NCI-H1417 treated with DMSO at 0.1 percent for 48 hours (cell line): ENCODE results near the gene CHAC1.

ENCODE experiments used
- DNase-seq: peaks from one replicate; lab custom pipeline; 2025; lab: John Stamatoyannopoulos, UW

The CHAC1 gene

DNA sequence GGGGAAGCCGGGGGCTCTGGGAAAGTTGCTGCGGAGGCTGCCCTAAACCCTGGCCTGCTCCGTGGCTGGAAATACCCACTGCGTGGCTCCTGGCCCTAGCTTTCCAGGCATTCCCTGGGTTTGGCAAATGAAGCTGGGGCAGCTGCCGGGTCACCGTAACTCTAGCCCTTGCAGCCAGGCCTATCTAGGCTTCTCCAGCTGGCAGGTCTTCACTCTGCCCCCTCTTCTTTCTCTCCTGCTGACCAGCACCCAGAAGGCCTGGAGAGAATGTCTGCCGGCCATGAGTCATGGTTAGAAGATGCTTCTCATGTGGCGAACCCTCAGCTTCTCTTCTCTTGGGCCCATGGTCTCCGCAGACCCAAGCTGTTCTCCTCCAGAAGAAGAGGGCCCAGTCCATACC, 29.7 kb upstream of the CHAC1 start:
- DNase-seq = no peak

GRCh38 chr15:40925495-40925862, 27.8 kb upstream of the CHAC1 start:
- DNase-seq = no peak

DNA sequence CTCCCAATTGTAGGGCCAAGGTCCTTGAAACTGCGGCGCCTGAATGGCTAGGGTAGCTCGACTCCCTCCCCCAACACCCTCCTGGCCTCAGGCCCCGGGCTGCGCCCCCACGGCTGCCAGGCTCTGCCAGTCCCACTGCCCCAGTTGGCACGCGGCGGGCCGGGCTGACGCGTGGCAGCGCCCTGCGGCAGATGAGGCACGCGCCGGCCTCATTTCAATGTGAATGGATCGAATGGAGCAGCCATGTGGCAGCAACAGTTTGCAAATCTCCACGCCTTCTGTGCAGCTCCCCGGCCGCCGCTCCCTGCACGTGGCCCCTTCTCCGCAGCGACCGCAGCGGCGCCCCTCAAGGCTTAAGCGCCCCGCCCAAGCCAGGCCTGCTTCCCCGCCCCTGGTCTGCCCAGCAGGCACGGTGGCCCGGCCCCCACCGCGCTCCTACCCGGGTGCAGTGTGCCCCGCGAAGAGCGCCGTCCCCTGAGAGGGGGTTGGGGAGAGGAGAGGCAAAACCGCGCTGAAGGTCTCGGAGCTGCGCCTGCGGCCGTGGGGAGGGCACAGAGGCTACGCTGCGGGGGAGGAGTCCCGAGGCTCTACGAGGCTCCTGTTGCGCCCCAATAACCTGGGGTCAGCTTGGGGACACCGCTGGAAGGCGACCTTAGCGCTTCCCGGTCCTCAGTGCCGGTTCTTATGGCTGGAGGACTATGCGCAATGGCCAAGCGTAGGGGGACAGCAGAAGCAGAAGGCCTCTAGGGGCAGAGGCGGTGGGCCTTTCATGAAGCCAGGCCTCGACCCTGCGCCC, 27.2 kb upstream of the CHAC1 start:
- no peak for DNase-seq

- DNase-seq = no peak
These were observed 26.4 kb upstream of the CHAC1 start for GRCh38 chr15:40926659-40927494.

GRCh38 chr15:40927495-40927872, 25.8 kb upstream of the CHAC1 start:
- DNase-seq = no peak

DNA sequence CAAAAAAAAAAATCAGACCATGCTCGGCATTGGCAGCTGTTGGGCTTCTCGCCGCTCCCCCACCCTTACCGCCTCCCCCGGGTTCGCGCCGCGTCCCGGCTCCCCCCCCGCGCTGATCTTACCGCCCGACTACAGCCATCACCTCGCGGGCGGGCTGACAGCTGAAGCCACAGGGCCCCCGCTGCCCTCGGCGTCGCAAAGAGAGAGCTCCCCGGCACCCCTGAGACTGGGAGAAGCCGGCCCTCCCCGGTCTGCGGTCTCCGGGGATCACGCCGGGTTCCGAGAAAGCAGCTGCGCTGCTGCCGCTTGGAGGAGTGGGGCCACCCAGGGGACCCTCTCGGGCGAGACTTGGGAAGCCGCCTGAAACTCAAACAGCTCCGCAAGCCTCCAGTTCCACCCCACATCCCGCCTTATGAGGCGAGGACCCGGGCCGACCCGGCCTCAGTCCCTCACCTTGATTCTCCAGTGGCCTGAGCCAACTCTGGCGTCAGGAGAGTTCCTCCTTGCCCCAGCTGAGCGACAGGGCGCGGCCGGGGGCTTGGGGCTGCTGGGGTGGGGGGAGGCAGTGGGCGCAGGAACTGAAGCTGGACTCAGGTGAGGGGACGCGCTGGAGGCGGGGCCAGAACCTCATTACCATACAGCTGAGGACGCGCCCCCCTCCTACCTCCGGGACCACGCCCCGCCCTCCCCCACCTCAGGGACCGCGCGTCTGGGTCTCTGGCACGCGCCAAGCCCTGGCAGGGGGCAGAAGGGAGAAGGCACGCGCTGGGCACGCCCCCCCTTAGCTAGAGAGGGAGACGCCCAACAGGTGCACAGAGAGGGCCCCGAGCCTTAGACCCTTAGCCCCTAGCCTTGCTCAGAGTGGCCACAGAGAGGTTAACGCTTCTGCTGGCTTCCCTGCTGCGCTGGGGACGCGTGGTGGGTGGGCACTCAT, 25.1 kb upstream of the CHAC1 start:
- DNase-seq = no peak

- peak; percentile 42 for DNase-seq
These were observed 24.2 kb upstream of the CHAC1 start, which contains the start of gene DLL4 for GRCh38 chr15:40928821-40929659. Gene DLL4, plus strand, starts transcription at chr15:40929340. Its CDS starts 329 bp downstream, at chr15:40929669.

DNA sequence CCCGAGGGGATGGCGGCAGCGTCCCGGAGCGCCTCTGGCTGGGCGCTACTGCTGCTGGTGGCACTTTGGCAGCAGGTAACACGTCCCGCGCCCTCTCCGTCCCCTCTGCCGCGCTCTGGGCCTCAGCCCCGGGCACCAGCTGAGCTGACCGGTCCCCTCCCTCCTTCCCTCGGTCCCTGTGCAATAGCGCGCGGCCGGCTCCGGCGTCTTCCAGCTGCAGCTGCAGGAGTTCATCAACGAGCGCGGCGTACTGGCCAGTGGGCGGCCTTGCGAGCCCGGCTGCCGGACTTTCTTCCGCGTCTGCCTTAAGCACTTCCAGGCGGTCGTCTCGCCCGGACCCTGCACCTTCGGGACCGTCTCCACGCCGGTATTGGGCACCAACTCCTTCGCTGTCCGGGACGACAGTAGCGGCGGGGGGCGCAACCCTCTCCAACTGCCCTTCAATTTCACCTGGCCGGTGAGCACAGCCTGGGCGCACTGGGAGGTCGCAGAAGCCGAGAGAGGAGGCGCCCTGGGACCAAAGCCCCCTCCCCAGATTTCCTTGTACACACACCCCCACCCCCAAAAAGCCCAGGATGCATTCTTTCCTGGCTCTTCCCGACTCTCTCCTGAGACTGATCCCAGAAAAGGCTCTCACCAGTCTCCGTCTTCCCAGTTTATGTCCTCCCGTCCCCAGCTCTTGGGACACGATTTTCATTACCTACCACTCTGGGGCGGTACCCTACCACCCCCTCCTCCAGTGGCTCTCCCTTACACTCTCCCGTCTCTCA, 23.4 kb upstream of the CHAC1 start:
- no peak for DNase-seq

DNA sequence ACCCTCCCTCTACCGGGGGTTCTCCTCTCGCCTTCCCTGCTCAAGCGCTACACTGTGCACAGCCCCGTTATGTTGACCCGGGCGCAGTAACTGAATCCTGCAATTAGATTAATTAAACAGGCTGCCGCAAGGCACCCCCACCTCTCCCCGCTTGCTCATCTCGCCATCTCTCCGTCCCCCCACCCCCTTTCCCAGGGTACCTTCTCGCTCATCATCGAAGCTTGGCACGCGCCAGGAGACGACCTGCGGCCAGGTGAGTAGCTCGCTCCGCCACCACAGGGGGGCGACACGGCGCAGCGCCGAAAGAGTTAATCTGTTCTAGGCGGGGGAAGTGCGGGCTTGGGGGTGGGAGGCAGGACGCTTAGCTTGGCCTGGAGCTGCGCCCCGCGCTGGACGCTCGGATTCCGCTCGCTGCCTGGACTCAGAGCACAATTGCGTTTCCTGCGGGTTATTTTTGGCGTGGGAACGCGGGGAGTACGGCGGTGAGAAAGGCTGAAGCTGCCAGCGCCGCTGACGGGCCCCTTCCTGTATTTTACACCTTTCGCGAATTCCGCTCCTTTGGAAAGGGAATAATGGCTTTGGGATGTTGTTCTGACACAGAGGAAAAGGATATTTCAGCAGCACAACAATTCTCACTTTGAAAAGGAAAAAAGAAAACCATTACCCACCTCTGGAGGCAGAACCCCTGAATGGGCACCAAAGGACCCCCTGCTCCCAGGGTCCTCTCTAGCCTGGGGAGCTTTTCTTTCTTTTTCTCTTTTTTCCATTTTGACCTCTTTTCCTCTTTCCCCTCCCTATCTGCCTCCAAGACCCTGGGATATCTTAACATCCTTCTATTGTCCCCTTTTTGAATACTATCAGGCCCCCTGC, 22.6 kb upstream of the CHAC1 start:
- no peak for DNase-seq

DNA sequence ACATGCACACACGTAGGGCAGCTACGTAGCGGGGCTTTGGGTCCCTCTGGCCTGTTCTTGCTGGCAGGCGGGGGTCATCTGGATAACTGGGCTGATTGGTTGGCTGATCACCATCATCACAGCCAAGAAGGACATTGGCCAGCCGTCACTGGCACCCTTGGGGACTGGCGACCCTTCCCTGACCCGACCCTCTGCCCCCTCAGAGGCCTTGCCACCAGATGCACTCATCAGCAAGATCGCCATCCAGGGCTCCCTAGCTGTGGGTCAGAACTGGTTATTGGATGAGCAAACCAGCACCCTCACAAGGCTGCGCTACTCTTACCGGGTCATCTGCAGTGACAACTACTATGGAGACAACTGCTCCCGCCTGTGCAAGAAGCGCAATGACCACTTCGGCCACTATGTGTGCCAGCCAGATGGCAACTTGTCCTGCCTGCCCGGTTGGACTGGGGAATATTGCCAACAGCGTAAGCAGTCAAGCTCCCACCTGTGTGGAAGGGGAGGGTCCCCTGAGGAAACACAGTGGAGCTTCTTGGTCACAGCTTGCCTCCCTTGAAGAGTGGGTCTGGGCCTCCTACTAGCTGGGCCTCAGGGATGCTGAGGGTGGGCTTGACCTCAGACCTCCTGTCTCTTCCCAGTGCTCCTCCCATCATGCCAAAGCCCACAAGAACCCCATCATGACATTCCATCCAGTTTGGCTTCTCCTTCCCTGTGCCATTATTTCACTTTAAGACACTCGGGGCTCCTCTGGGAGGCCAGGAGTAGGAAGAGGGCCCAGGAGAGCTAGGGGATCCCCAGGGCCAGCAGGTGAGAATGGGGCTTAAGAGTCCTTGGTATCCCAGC, 21.8 kb upstream of the CHAC1 start:
- DNase-seq = no peak

DNA sequence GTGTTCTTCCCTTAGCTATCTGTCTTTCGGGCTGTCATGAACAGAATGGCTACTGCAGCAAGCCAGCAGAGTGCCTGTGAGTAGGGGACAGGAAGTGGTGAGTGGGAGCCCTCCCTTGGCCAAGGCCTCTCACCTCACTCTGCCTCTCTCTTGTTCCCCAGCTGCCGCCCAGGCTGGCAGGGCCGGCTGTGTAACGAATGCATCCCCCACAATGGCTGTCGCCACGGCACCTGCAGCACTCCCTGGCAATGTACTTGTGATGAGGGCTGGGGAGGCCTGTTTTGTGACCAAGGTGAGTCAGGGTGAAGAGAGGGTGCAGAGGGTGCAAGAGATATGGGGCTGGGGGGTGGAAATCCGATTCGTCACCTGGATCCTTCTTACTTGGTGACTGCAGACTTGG, 21.1 kb upstream of the CHAC1 start:
- no peak for DNase-seq

DNA sequence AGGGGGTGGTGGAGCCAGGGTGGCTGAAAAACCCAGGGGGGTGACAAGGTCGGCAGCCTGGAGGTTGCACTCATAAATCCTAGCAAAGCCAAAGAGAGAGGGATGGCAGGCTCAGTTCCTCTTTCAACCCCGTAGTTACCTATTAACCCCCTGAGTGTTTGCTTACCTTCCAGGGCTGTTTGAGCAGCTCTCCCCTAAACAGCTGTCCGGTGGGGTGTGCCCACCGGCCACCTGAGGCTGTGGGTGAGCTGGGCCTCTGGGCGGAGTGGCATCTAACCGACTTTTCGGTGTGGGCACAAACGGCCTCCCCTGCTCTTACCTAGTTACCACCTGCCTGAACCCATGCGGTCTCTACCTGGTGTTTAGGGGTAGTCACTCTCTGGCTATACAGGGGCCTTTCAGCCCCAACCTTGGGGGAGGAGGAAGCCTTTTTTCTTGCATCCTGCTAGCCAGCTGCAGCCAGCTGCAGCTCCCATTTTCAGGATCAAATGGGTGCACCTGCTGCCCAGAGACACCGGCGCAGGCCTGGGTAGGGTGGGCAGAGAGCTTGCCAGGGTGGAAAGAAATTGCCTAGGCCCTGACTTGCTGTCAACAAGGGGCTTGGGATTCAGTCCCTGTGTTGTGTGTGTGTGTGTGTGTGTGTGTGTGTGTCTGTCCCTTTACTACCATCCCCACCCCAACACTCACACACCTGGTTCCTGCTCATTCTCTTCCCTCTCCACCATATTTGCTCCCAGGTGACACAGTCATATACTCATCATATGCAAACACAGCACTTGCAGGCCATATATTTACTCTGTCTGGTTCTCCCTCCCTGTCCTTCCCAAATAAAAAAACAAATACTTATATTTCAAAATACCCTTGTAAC, 20.4 kb upstream of the CHAC1 start:
- DNase-seq = no peak

- DNase-seq = no peak
These were observed 19.8 kb upstream of the CHAC1 start for GRCh38 chr15:40933517-40933902.

DNA sequence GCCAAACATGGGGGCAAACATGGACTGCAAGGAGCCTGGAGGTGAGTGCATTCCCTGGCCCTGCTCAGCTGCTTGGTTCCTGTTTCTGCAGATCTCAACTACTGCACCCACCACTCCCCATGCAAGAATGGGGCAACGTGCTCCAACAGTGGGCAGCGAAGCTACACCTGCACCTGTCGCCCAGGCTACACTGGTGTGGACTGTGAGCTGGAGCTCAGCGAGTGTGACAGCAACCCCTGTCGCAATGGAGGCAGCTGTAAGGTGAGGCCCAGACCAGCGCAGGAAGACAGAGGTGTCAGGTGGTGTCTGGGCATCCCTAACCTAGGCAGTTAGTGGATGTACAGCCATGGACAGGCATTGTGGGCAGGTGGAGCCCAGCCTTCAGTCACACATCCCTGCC, 18.8 kb upstream of the CHAC1 start:
- DNase-seq = no peak

DNA sequence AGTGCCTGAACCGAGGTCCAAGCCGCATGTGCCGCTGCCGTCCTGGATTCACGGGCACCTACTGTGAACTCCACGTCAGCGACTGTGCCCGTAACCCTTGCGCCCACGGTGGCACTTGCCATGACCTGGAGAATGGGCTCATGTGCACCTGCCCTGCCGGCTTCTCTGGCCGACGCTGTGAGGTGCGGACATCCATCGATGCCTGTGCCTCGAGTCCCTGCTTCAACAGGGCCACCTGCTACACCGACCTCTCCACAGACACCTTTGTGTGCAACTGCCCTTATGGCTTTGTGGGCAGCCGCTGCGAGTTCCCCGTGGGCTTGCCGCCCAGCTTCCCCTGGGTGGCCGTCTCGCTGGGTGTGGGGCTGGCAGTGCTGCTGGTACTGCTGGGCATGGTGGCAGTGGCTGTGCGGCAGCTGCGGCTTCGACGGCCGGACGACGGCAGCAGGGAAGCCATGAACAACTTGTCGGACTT, 17.0 kb upstream of the CHAC1 start:
- DNase-seq = no peak

GRCh38 chr15:40936709-40937666, 16.3 kb upstream of the CHAC1 start:
- DNase-seq = no peak
